Kidney tubule cell (primary cell): ENCODE data around the gene SHLD2.
"Not testable (repeated sequence)": the region's sequence is repeated elsewhere in the genome, so short reads cannot be mapped to it uniquely, and the experiment has no call there.

Experiments used
- DNase-seq: peaks from one replicate; pipeline ENCODE4 v3.0.0-alpha.2; 2018; ENCODE audit warnings: low spot score

Gene SHLD2

DNA sequence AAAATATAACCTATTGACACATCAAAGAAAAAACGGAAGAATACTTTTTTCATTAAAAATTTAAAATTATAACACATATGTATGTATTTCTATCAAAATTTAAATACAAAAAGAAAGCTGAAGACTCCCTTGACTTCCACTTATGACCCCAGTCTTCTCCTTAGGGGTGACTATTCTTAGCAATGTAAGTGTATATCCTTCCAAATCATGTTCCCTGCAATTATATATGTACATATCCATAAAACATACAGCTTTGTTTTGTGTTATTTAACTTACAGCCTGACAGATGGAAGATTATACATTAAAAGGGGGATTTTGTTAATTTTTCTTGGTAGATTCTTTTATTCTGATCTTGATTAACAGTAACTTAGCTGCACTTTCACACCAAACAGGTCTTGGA is 9.5 kb upstream of the SHLD2 start:
- no peak for DNase-seq

DNA sequence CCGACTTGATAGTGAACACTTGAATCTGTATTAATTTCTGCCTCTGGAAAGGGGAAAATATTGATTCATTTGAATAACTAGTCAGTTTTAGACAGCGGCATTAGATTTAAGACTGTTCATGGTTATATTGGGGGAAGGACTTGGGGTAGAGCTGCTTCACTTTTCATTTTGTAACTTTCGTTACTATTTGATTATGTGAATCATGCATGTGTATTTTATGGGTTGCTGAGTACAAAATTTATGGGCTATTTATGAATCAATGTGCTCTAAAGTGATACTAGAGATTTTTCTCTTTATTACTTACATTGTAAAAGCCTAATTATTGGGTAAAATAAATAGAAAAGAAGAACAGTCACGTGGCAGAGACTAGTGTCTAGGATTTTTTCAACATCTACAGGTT is 5.3 kb upstream of the SHLD2 start:
- DNase-seq = no peak

DNA sequence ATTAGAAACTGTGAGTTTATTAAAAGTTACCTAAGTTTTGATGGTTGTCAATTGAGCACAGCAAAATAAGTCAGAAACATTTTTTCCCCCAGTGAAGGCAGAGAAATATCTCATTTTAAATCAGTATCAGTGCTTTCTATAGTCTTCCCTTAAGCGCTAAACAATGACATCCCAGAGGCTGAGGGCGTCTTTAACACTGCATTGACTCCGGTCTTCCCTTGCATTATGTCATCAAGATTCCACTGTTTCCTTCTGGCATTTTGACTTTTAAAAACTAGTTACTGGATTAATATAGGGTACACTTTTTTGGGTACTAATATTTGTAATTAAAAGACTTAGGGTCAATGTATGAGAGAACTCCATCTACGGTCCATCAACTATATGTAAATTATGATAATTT is 4.2 kb upstream of the SHLD2 start:
- DNase-seq = no peak

DNA sequence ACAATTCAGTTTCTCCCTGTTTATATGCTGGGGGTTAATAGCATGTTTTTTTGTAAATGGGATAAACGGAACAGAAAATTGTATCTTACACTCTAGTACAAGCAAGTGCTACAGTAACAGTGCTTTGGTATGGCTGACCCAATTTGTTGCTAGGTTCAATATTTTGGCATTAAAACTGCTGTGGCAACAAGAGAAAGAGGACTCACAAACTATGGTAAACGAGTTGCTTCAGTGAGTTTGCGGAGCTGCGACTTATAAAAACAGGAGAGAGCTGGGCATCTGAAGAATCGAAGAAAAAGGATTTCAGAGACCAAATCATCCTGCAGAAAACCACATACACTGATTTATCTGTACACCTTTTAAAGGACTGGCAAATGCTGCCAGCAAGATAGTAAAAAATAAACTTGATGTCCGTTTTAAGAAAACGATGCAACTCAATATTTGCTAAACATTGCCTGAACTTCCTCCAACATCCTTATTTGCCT is 2.6 kb upstream of the SHLD2 start:
- peak; percentile 63 for DNase-seq

DNA sequence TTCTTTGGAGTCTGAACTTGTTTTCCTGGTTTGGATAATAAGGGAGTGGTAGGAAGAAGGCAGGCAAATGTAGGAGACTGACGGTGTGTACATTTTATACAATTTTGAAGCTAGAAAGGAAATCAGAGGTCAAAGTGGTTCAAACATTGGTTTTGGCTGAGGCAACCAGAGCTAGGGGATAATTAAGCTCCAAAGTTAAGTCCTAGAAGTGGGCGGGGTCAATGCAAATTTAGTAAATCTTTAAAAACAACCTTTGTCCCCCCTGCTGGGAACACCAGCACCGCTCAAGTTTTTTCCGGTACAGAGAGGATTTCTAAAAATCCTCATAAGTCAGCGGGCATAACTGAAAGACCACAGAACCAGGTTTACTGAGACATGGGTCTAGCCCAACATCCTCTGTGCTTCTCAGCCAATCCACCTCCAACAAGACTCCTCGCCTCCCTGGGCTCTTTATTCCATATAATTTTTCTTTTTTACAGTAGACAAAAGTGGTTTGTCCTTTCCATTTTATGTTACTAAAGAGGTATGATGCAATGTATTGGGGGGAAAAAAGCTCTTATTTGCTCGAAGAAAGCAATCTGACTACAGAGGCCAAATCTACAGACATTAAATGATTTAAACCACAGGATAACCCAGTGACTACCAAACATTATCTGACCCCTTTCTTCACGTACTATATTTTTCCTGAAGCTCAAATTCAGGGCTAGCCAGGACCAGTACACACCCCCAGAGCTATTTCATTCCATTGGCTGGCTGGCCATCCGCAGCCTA is 2.0 kb upstream of the SHLD2 start:
- DNase-seq = peak; percentile 70

DNA sequence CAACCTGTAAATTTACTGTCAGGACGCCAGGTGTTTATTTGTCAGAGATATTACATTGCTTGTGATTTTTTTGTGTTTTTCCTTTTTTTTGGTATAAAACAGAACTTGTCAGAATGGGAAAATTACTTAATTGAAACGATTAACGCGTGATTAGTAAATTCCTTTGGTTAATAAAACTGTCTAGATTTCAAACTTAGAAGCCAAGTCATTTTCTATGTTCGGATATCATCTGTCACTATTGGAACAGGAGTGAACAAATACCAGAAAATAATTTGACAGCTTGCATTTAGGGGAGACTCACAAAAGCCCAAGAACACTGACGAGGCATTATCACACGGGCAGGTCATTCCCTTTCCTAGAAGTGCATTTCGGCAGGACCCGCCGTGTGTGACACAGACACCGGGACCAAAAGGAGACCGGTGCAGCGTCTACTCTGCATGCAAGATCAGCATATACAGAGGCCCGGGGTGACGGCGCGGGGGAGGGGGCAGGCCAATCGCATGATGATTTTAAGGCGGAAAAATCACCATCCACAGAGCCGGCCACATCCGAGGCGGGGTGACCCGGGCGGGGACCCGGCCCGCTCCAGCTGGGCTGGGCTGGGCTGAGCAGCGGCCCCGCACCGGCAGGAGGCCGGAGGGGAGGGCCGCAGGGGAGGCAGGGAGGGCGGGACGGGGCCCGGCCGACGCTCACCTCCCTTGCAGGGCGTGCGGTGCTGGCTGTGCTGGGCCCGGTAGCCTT is 1.2 kb upstream of the SHLD2 start:
- peak; percentile 58 for DNase-seq

DNA sequence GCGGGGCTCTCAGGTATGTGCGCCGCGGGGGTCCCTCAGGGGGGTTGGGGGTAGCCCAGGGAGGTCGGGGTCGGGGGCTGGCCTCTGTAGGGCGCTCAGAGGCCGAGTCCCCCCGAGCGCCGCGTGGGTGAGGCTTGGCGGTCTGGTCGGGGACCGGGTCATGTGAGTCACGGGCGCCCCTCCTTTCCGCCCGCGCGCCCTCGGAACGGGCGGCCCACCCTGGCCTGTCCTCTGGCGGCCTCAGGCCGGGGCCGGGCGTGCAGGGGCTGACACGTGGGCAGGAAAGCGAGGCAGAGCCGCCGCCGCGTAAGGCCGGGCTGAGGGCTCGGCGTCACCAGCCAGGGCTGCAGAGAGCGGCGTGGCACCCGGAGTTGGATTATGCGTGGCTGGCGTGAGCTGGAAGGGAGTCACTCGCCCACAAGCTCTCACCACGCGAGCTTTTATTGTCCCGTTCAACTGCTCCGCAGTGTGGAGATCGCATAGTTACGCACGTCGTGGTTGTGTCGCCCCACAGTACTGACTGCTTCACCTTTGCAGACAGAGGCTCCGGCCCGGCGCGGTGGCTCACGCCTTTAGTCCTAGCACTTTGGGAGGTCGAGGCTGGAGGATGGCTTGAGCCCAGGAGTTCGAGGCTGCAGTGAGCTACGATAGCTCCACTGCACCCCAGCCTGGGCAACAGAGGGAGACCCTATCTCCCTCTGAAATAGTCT is 385 bp downstream of the SHLD2 start:
- DNase-seq = peak; percentile 91

DNA sequence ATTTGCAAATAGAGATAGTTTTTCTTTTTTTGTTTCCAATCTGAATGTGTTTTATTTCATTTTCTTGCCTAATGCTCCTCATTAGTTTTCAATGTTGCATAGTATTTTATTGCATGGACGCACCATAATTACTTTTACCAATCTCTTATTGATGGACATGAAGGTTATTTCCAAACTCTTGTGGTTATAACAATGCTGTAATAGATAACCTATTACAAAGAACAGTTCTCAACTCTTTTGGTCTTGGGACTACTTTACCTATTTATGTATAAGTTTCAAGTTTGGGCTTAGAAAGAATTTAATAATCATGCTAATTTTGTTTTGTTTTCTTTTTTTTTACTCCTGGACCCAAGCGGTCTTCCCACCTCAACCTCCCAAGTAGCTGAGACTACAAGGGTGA is 7.0 kb downstream of the SHLD2 start:
- no peak for DNase-seq

DNA sequence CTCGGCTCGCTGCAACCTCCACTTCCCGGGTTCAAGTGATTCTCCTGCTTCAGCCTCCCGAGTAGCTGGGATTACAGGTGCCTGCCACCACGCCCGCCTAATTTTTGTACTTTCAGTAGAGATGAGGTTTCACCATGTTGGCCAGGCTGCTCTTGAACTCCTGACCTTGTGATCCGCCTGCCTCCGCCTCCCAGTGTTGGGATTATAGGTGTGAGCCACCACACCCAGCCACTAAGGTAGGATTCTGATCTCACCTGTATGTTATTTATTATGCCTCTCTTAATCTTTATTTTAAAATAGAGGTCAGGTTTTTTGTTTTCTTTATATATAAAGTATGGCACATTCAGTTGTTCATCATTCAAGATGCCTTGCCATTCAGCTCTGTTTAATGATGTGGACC is 9.7 kb downstream of the SHLD2 start:
- DNase-seq = not testable (repeated sequence)

DNA sequence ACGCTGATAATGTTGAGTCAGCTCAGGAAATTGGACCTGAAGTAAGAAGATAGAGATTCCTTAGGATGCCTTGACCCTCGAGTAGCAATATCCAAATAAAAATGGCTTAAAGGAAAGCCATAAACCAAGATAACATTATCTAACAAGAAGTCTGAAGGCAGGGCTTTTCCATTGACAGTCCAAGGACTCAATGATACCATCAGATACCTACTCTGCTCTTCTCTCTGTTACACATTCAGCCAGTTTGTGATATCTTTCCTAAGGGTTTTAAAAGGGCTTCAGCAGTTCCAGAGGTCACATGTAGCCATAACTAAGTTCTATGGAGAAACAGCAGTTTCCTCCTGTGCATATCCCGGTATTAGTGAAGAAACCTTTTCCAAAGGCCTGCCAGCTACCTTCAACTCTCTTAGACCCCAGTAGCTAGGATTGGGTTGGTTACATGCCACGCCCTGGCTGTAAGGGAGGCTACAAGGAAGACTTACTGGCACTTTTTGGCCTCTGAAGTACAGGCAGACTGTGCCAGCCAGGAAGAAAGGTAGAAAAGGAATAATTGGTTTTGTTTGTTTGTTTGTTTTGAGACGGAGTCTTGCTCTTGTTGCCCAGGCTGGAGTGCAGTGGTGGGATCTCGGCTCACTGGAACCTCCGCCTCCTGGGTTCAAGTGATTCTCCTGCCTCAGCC is 10.6 kb downstream of the SHLD2 start:
- DNase-seq = no peak

DNA sequence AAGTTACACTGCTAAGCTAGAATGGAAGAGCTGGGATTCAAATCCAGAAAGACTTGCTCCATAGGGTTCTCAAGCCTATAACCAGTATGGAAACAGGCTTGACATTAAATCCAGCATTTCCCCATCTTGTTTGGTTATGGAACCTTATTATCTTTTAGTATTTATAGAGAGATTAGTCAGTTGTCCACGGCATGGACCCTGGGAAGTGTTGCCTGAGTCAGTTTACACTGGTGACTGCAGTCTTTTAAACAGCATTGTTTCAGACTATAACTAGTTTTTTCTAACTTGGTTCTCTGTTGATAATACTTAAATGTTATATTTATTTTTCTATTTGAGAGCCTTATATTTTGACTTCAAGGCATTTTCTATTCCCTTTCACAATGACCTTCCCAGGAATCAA is 23.1 kb downstream of the SHLD2 start:
- not testable (repeated sequence) for DNase-seq

DNA sequence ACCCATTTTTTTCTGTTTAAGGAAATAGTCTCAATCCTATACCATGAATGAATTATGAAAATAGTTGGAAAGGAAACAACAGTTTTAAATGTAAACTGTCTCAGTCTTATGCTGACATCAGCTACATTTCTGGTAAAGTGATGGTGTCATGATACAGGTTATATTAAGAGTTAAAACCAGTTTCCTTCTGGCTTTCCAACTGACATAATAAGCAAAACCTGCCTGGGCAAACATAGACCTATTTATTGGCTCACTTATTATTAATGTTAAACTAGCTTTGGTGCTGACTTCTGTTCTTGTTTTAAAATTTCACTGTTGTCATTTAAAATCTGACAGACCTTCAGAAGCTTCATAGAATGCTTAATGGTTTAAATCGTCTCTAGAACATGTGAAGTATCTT is 24.0 kb downstream of the SHLD2 start:
- DNase-seq = not testable (repeated sequence)

DNA sequence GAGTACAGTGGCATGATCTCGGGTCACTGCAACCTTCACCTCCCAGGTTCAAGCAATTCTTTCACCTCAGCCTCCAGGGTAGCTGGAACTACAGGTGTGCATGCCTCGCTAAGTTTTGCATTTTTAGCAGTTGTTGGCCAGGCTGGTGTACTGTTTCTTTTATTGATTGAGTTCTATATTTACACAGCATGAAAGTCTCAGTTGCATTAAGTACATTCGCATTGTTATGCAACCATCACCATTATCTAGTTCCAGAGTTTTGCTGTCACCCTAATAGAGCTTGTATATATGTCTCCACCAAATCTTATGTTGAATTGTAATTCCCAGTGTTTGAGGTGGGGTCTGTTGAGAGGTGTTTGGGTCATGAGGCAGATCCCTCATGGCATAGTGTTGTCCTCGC is 28.3 kb downstream of the SHLD2 start:
- not testable (repeated sequence) for DNase-seq

DNA sequence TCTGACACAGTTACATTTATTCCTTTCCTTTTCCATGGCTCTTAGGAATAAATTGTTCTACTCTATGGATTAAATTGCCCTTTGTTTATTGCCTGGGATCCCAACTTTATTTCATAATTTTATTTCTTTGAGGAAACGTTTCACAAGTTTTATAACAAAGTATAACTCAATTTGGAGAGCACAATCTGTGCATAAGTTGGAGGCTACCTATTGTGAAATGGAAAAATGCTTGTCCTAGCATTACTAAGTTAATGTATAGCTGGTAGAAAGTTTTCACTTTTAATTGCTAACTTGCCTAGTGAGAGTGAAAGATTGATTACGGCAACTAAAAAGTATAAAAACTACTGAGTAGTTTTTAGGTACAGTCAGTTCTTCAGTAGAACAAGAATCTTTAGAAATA is 32.0 kb downstream of the SHLD2 start:
- not testable (repeated sequence) for DNase-seq

DNA sequence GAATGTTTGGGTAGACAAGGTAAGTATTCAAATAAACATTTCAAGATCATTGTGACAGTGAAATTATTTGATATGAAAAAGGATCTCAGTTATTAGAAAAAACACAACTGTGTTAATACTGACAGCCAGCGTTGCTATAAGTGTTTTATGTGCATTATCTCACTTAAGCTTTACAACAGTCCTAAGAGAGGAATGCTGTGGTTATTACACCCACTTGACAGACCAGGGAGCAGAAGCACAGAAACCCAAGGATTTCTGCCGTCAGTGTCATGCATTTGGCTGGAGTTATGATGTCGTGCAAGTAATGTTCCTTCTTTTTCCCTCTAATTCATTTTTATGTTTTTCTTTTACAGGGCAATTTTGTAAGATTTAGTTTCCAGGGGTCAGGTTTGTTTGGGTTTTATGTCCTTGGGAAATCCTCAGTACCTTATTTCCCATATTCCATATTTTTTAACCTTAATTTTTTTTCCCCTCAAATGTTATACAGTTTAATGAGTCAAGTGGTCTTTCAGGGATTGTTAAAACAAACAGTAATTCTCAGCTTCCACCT is 32.7 kb downstream of the SHLD2 start:
- not testable (repeated sequence) for DNase-seq

DNA sequence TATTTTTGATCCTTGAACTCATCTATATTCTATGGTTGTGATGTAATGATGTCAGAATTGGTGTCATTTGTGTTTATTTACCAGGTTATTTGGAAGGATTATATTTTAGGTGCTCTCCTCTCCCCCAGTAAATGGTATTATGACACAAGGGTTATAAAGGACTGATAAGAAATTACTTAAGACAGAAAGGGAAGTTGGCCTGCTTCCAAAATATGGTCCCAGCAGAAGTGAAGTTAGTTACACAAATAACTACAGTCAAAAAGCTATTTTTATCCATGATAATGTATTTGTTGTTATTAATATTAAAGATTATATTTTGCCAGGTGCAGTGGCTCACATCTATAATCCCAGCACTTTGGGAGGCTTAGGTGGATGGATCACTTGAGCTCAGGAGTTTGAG is 37.2 kb downstream of the SHLD2 start:
- not testable (repeated sequence) for DNase-seq

DNA sequence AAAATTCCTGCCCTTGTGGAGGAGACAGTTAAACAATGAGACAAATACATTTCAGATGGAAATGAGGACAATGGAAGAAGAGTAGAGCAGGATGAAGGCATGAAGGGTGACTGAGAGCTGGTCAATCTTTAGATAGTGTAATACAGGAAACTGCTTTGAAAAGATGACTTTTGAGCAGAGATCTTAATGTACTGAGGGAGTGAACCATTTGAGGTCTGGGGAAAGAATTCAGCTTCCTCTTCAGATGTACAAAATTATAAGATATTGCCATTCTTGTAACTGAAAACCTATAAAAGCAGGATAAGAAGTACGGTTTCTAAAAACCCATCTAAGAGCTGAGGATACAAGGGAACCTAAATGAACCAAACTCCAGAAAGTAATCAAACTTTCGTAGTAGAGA is 38.9 kb downstream of the SHLD2 start:
- DNase-seq = not testable (repeated sequence)

DNA sequence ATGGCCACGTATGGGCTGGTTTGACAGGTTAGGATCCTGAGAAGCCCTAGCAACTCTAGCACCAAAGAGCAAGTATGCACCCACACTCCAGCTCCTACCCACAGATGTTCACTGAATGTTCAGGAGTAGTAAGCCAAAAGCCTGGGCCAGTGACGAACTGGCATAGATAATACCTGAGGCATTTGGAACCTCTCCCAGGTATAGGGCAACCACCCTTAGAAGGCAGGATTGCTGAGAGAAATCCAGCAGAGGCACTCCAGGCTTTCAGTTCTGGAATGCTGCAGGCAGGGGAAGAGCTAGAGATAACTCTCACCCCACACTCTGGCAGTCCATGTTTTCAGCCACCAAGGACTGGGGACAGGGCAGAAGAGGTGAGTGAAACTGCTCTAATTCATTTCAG is 39.4 kb downstream of the SHLD2 start:
- DNase-seq = not testable (repeated sequence)

DNA sequence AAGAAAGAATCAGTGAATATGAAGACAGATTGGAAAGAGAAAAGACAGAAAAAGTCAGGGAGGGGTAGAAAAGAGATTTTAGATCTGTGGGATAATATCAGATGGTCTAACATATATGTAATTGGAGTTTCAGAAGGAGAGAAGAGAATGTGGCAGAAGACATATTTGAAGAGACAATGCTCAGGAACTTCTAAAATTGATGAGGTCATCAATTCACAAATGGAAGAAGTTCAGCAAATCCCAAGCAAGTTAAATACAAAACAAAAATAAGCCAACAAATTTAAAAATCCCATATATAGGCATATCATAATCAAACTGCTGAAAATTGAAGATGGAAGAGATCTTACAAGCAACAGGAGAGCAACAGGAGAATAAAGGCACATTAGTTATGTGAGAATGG is 42.5 kb downstream of the SHLD2 start:
- DNase-seq = not testable (repeated sequence)

DNA sequence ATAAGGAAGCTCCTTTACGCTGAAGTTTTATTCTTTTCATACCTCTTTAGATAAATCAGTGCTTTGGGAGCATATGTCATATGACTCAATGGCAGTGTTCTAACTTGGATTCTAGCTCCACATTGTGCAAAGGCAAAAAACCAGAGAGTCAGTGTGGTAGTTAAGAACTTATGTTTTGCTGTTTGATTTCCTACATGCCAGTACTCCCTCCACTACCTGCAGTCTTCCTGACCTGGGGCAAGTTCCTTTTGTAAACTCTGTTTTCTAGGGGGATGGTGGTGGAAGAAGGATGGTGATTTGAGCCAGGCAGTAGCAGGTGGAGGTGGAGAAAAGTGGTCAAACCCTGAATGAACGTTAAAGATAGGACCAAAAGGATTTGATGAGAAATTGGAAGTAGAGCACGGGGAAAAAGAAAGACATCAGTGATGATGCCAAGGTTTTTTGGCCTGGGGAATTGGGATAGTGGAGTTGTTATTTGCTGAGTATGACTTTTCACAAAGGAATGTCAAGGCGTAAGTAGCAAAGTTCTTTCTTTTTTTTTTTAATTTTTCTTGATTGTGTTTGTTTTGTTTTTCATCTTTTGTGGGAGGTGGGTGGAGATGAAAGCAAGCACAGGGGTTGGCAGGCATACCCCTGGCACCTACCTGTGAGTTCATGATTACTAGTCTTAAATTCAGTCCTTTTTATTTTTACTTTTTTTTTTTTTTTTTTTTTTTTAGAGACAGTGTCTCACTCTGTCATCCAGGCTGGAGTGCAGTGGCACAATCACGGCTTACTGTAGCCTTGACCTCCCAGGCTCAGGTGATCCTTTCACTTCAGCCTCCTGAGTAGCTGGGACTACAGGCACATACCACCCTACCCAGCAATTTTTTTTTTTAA is 47.5 kb downstream of the SHLD2 start:
- not testable (repeated sequence) for DNase-seq

DNA sequence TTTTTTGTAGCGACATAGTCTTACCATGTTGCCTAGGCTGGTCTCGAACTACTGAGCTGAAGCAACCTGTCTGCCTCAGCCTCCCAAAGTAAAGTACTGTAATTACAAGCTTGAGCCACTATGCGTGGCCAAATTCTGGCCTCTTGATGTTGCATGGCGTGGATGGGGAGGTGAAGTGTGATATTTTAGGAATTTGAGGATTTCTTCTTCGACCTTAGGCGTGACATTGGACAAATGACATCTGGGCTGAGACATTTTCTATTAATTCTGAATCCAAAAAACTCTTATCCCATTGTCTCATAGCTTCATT is 48.1 kb downstream of the SHLD2 start:
- DNase-seq = not testable (repeated sequence)
